Activated B cell treated with CpG ODN at 0.5 μM for 24 hours (primary cell): ENCODE results near the gene LRSAM1. TPM values are rescaled to one million over a fixed set of nuclear protein-coding genes. Genes with fewer than 3 reads are reported as not detected.

Source experiments
- ATAC-seq: fragments of 200-7000 bp; cut with Tn5 transposase; one replicate; pipeline ENCODE4 v1.10.0; 2021; ENCODE audit warnings: low read depth, mild to moderate bottlenecking, moderate library complexity
- CTCF ChIA-PET: fragments of 350-600 bp; sonication (Branson Sonifier 250); formaldehyde crosslinking; loops from one replicate; lab custom pipeline; 2021; ENCODE audit warnings: antibody characterized with exemption; lab: Charles Lee
- POLR2A ChIA-PET: fragments of 350-600 bp; sonication (Branson Sonifier 250); formaldehyde crosslinking; loops from one replicate; lab custom pipeline; 2021; ENCODE audit warnings: antibody characterized with exemption; lab: Charles Lee
- DNase-seq: peaks from one replicate; pipeline ENCODE4 v3.0.0; 2022
- H3K27ac Mint-ChIP-seq: one replicate; pipeline ENCODE4 v1.8.0; 2020; ENCODE audit warnings: mixed read lengths
- H3K27me3 Mint-ChIP-seq: one replicate; pipeline ENCODE4 v1.8.0; 2021; ENCODE audit warnings: mixed read lengths
- H3K36me3 Mint-ChIP-seq: one replicate; pipeline ENCODE4 v1.8.0; 2021; ENCODE audit warnings: low read depth, mixed read lengths
- H3K4me1 Mint-ChIP-seq: one replicate; pipeline ENCODE4 v1.8.0; 2021; ENCODE audit warnings: mixed read lengths
- H3K4me3 Mint-ChIP-seq: one replicate; pipeline ENCODE4 v1.8.0; 2020; ENCODE audit warnings: mild to moderate bottlenecking, mixed read lengths
- H3K9me3 Mint-ChIP-seq: one replicate; pipeline ENCODE4 v1.8.0; 2020; ENCODE audit warnings: mixed read lengths
- CTCF ChIP-seq: fragments of 200-600 bp; IDR thresholded peaks from one replicate; pipeline ENCODE4 v1.8.0; 2022; ENCODE audit warnings: antibody characterized with exemption, mild to moderate bottlenecking
- intact Hi-C: fragments of 100-400 bp; cut with micrococcal nuclease; formaldehyde crosslinking; loops from one replicate; pipeline ENCODE4 v1.15.1; 2024
- total RNA-seq: library from RNA; stranded (reverse); gene quantifications from 2 replicates; pipeline ENCODE4 v1.2.3, GENCODE V29; 2022

LRSAM1 gene
- total RNA-seq, 1 donor from 2014 or later: 23.9 TPM

- TF ChIP-seq CTCF: no peak
- no peaks in the 10 kb centered on the region for H3K4me1 Mint-ChIP-seq
- no peak overlapping the region for H3K27ac Mint-ChIP-seq
- ChIA-PET POLR2A (no interaction called here), CTCF (no interaction called here)
- DNase-seq: no peak
- ATAC-seq: no peak
- H3K27me3 Mint-ChIP-seq: peaks cover 15% of the 10 kb centered on the region
- H3K9me3 Mint-ChIP-seq: no peaks in the 10 kb centered on the region
- H3K36me3 Mint-ChIP-seq: no peaks in the 10 kb centered on the region
- H3K4me3 Mint-ChIP-seq: no peak overlapping the region
- intact Hi-C loops: no loop called here
Measured at GRCh38 chr9:127545196-127546124, 94.2 kb downstream of the LRSAM1 start.

GRCh38 chr9:127546125-127546832, 95.0 kb downstream of the LRSAM1 start:
- Mint-ChIP-seq H3K9me3 (no peaks in the 10 kb centered on the region), H3K4me1 (no peaks in the 10 kb centered on the region), H3K27ac (no peak overlapping the region), H3K4me3 (no peak overlapping the region), H3K36me3 (no peaks in the 10 kb centered on the region), H3K27me3 (peaks cover 15% of the 10 kb centered on the region)
- intact Hi-C loops: no loop called here
- DNase-seq (no peak), ATAC-seq (no peak)
- ChIA-PET POLR2A (interaction anchor here (0.6 kb wide), 1 partner anchor 74 kb away, joined by 8 read pairs; no protein-coding TSS in a partner anchor), CTCF (no interaction called here)
- TF ChIP-seq CTCF: no peak

- TF ChIP-seq CTCF: no peak
- Mint-ChIP-seq H3K27me3 (peaks cover 15% of the 10 kb centered on the region), H3K9me3 (no peaks in the 10 kb centered on the region), H3K36me3 (no peaks in the 10 kb centered on the region), H3K27ac (no peak overlapping the region), H3K4me1 (no peaks in the 10 kb centered on the region), H3K4me3 (no peak overlapping the region)
- DNase-seq (no peak), ATAC-seq (no peak)
- CTCF ChIA-PET: no interaction called here
- POLR2A ChIA-PET: no interaction called here
- intact Hi-C loops: no loop called here
Measured at GRCh38 chr9:127548352-127548881, 97.1 kb downstream of the LRSAM1 start.

GRCh38 chr9:127549218-127549617, 97.9 kb downstream of the LRSAM1 start:
- no peak for TF ChIP-seq CTCF
- DNase-seq (no peak), ATAC-seq (no peak)
- H3K27ac Mint-ChIP-seq: no peak overlapping the region
- peaks cover 15% of the 10 kb centered on the region for H3K27me3 Mint-ChIP-seq
- H3K4me3 Mint-ChIP-seq: no peak overlapping the region
- ChIA-PET POLR2A (no interaction called here), CTCF (no interaction called here)
- H3K9me3 Mint-ChIP-seq: no peaks in the 10 kb centered on the region
- no peaks in the 10 kb centered on the region for H3K4me1 Mint-ChIP-seq
- intact Hi-C loops: no loop called here
- H3K36me3 Mint-ChIP-seq: no peaks in the 10 kb centered on the region

GRCh38 chr9:127549751-127550150, 98.4 kb downstream of the LRSAM1 start:
- H3K27ac Mint-ChIP-seq: no peak overlapping the region
- H3K9me3 Mint-ChIP-seq: no peaks in the 10 kb centered on the region
- no peak for ATAC-seq
- no peak for TF ChIP-seq CTCF
- POLR2A ChIA-PET: interaction anchor here (0.6 kb wide), 1 partner anchor 20 kb away, joined by 3 read pairs; no protein-coding TSS in a partner anchor
- H3K27me3 Mint-ChIP-seq: peaks cover 15% of the 10 kb centered on the region
- no peak for DNase-seq
- CTCF ChIA-PET: no interaction called here
- H3K36me3 Mint-ChIP-seq: no peaks in the 10 kb centered on the region
- H3K4me1 Mint-ChIP-seq: no peaks in the 10 kb centered on the region
- H3K4me3 Mint-ChIP-seq: no peak overlapping the region
- intact Hi-C loops: no loop called here
